Measurements from ENCODE around the gene HSD17B1.
"Not testable (repeated sequence)": the region's sequence is repeated elsewhere in the genome, so short reads cannot be mapped to it uniquely, and the experiment has no call there.

Gene HSD17B1, protein sequence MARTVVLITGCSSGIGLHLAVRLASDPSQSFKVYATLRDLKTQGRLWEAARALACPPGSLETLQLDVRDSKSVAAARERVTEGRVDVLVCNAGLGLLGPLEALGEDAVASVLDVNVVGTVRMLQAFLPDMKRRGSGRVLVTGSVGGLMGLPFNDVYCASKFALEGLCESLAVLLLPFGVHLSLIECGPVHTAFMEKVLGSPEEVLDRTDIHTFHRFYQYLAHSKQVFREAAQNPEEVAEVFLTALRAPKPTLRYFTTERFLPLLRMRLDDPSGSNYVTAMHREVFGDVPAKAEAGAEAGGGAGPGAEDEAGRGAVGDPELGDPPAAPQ

DNA sequence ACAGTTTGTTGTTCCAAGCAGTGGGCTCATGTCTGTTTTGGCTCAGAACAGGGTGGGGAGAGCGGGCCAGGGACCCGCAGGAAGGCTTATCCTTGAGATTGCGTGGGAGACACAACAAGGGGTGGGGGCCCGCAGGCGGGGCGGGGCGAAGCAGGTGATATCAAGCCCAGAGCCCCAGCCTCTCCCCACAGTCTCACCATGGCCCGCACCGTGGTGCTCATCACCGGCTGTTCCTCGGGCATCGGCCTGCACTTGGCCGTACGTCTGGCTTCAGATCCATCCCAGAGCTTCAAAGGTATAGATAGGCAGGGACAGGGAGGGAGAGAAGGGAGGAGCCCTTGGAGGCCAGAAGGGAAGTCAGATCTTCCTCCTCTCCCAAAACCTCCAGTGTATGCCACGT is at the start of gene HSD17B1:
HSD17B1 (plus strand) TSS at position 188 of the 400 bp plus-strand sequence; CDS start at position 199, 11 bp downstream.
- DNase-seq (ENCODE audit: low read depth in 2 of 2): not testable (repeated sequence)

DNA sequence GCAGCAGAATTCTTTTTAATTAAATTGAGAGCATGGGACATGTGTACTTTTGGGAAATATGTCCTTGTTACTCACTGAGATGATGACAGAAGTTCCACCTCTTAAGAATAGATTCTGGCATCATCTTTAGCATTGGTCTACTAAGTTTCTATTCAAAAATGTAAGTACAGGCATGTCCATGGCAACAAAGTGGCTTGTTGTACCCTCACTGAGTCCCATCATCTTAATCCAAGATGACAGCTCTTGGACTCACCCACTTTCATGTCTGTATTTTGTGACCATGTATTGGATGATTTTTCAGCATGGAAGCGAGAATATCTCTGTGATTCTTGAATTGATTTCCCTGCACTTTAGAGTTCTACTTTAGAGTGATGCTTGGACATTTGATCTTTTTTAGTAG is 49.8 kb upstream of the HSD17B1 start:
- no peak for DNase-seq (ENCODE audit: low read depth in 2 of 2)

DNA sequence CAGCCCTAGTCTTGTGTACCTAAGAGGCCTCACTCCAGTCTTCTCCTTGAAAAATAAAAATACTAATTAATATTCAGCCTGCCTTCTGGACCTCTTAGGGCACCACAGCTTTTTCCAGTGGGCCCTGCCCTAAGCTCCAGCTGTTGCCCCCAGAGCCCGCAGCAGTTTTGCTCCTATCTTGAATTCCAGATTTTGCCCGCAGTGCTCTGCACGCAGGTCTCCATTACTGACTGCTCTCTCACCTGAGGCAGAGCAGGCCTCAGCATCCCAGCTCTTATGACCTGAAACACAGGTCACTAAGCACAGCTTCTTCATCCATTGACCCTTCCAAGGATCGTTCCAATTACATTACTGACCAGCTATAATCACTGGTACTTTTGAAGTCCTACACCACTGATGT is 45.1 kb upstream of the HSD17B1 start:
- DNase-seq (ENCODE audit: low read depth in 2 of 2): no peak

DNA sequence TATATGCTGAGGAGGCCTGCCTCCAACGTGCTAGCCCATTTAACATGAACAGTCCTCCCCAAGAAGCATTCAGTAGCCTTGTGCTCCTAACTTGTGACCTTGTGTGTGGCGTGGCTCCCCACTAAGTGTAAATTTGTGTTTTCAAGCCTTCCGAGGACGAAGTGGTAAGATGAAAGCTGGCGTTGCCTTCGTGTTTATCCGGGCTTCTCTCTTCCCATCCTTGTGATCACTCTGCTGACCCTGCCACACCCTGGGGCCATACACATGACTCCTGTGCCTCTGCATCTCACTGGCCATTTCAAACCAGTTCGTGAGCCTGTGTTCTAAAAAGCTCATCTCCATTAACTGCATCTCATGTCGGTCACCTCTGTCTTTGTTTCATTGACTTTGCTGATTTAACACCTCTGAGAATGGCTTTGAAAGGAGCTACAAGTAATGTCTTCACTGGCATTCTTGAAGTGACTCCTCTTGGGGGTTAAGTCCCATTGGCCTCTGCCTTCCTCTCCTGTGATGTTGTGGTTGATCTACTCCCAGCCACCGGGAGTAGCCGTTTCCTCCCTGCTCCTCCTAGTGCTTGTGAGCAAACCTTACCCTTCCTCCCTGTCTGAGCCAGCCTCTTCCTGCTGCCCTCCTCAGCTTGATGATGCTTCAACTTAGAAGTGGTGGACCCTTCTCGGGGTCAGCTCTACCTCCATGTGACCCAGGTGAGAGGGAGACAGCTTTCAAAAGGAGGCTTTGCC is 44.1 kb upstream of the HSD17B1 start:
- no peak for DNase-seq (ENCODE audit: low read depth in 2 of 2)

DNA sequence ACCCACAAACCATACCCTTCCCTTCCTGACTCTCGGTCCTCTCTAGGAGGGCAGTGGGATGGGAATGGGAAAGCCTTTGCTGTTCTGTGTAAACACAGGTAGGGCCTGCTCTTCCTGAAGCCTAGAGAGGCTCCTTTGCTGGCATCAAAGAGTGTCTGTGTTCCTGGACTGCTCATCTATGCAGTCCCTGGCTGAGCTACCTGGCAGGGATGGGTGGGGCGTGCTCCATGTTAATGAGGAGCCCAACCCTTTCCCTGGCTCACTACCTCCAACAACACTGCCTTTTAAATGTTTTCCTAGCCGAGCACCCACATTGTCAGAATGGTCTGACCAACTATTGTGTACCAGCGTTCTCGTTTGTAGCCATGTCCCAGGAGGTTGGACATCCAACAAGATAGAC is 43.3 kb upstream of the HSD17B1 start:
- DNase-seq (ENCODE audit: low read depth in 2 of 2): no peak

DNA sequence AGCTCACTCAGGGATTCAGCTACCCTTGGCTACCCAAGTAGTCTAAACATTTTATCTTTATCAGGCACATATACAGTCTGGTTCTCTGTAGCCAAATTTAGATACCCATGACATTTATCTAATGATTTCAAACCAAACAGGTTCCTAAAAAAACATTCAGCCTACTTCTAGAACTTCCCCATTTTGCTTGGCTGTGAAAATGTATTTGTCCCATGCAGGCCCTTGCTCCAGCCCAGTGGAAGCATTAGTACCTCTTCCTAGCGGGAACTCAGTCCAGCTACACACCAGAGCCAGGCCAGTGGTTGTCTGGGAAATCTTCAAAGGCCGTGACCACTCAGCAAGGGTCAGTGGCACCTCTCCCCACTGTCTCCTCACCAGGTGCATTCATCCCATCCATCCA is 42.9 kb upstream of the HSD17B1 start:
- no peak for DNase-seq (ENCODE audit: low read depth in 2 of 2)

DNA sequence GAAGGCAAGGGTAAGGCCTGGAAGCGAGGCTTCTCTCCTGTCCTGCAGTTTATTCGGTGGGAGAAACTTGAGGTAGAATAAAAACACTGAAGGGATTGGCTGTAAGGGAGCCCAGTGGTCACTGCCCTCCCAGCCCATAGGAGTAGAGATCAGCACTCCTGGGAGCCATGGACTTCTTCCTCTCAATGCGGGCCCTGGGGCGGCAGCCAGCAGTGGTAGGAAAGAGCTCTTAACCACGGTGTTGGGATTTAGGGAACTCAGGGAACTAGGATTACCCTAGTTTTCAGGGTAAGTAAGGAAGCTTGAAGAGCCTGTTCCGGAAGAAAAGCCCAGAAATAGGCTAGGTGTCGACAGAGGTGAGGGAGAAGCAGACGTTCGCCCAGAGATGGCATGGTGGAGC is 40.5 kb upstream of the HSD17B1 start:
- no peak for DNase-seq (ENCODE audit: low read depth in 2 of 2)

DNA sequence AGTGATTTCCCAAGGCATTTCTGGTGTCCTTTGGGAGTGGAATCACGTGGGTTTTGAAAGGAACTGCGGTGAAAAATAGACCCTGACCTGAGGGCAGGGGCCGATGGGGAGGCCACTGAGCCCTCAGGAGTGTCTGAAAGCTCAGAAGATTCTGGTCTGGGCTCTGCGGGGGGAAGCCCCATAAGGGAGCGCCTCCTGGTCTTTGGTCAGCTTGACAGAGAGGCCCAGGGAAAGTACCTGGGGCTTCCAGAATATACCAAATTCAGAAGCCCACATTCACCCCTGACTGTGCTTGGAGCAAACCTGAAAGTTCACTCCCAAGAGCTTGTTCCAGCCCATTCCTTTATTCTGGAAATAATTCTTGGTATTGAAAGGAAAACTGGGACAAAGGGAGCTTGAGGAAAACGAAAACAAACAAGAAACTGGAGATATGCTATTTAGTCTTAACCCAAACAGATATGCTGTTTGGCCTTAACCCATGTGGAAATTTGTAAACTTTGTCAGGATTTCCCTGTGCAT is 39.9 kb upstream of the HSD17B1 start:
- no peak for DNase-seq (ENCODE audit: low read depth in 2 of 2)

DNA sequence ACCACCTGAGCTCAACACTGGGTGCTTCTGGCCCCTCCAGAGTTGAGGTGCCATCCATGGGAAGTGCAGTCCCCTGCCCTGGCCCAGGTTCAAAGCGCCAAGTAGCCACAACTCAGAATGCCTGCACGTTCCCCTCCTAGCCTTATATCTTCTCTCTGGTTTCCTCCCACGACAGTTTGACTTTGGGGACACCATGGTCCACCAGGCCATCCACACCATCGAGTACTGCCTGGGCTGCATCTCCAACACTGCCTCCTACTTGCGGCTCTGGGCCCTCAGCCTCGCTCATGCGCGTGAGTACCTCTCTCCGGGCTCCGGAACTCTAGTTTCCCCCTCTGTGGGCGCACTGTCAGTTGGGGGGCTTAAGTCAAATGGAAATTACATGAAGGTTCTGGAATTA is 39.0 kb upstream of the HSD17B1 start:
- no peak for DNase-seq (ENCODE audit: low read depth in 2 of 2)

DNA sequence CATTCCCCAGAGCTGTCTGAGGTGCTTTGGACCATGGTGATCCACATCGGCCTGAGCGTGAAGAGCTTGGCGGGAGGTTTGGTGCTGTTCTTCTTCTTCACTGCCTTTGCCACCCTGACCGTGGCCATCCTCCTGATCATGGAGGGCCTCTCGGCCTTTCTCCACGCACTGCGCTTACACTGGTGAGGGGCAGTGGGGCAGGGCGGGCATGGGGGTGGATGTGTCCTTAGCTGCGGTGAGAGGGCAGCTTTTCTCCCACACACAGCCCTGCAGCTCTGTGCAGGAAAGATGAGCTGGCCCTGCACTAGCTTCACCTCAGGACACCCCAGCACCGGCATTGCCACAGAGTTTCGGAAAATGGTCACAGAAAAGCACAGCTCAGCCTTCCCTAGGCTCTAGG is 38.4 kb upstream of the HSD17B1 start:
- DNase-seq (ENCODE audit: low read depth in 2 of 2): no peak

DNA sequence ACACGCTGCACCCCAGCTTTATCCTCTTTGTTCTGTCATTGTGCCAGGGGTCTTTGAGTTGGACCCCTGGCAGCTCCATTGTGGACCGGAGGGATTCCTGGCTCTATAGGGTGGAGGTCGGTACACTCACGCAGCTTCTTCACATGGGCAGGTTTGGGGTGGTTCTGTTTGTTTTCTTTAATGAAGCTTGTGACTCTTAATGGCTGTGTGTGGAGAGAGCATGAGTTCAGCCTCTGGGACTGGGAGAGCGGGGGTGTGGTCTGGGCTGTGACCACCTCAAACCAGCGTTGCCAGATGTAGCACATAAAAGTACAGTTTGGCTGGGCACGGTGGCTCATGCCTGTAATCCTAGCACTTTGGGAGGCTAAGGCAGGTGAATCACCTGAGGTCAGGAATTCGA is 37.9 kb upstream of the HSD17B1 start:
- DNase-seq (ENCODE audit: low read depth in 2 of 2): no peak

DNA sequence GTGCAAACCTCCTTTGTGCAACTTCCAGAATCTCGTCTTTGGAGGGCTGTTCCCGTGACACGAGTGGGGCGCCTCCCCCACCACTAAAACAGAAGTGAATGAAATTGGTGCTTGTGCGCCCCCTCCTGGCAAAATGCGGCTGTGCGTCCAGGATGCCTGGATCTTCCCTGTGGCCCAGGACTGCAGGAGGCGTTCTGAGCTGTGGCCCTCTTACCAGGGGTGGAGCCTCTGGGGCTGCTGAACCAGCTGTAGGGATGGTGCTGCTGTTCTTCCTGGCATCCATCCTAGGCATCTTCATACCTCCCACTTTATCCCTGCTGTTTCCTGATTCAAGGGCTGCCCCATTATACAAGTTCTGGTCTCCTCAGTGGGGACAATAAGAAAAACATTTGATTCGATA is 35.2 kb upstream of the HSD17B1 start:
- DNase-seq (ENCODE audit: low read depth in 2 of 2): peak; percentile 55 to 66

DNA sequence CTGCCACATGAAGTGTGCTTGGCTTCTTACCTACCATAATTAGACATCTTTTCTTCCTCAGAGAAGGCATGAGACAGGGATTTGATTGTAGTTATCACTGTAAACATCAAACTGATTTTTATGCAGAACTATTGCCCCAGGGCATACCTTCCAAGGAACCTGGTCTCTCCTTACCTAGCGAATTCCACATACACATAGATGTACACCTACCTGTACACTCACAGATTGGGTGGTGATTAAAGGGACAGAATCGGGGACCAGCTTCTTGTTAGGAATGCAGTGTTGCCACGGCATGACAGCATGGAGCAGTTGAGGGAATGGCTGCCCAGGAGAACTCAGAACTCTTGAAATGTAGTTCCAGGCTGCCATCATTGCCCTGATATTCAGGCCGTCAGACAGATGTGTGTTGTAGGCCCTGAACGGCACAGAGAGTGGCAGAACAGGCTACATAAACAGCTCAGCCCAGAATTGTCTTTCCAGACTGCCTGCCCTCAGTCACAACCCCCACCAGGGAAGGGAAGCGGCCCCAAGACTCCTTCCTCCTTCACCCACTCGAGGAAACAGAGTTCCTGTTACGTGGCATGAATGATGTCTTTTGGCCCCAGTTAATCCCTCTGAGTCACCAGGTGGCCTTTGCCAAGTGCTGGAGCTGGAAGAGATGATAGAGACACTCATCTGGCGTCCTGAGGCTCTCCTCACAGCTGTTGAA is 34.5 kb upstream of the HSD17B1 start:
- DNase-seq (ENCODE audit: low read depth in 2 of 2): no peak

DNA sequence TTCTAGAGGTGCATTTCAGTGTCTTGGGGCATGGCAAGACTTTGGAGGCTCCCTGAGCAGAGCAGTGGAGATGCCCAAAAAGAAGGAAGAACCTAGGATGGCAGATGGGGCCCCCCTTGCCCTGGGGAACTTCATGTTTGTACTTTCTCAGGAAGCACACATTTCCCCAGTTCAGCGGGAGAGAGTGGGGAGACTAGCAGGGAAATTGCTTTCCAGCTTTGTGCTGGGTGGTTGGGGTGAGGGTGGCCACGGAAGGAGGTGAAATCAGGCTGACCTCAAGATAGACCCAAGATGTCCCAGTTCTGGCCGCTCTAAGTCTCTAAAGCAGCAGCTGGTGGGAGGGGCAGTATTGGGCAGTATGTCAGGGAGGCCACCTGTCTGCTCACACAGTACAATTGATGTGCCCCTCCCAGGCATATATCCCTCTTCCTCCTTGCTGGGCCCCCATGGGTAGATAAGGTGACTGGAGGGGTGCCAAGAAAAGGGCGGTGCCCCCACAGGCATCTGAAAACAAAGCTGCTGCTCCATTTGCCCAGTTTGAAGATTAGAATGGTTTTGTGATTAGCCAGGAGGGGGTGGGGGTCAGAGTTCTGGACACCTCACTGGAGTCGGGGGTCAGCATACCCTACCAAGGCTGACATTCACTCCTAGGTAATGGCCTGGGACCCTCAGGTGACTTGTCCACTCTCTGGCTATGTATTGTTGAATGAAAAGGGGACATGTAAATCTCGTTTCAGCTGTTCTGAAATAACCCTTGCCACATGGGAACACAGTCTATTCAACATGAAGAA is 33.8 kb upstream of the HSD17B1 start:
- DNase-seq (ENCODE audit: low read depth in 2 of 2): no peak

DNA sequence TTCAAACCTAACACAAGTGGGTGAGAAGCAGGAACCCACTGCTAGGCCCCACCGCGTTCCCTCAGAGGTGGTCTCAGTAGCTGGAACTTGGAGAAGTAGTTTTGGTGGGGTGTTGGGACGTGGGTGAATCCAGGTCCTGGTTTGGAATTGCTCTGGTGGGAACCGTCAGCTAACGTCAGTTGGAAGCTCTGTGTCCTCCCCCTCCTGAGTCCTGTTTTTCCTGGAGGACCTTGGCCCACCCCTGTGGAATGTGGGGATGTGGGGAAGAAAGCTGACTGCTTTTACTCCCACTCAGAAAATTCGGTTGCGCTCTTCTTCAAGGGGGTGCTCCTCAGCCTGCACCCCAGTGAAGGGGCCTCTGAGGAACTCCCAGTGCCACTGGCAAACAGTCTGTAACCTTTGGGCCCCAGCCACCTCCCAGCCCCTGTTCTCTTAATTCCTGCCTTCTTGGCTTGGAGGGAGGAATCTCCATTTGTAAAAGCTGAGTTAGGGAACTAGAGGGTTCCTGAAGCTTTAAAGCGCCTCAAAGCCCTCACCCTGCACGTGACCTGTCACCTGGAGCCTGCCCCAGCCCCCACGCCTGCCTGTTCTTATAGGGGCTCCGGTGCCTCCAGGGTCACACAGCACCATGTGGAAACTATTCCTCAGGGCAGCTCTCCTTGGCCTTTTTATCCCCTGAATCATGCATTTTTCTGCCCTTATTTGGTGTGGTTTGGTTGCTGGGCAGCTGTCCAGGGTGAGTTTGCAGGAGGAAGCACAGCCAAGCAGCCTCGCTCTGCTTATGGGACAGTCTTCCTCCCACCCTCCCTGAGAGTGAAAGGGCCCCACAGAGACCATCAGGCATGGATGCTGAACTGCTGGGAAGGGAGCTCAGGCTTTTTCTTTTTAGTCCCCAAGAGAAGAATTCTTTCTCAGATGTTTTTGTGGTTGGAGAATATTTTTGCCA is 32.9 kb upstream of the HSD17B1 start:
- no peak for DNase-seq (ENCODE audit: low read depth in 2 of 2)

DNA sequence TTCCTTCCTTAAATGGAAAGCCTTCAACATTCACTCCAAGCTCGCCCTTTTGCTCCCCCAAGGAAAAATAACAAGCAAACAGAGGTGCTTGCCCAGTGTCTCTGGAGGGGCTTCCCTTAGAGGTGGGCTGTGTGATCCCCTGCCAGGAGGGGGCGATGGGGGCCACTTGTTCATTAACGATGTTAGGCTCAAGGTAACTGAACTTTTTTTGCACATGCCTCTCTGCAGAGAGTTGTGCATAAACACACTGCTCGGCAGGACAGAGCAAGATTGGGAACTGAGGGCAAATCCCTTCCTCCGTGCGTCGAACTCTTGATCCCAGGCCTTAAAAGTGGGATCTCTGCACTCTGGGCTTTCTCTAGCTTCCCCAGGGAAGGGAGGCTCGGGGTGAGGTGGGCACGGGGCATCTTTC is 32.2 kb upstream of the HSD17B1 start:
- no peak for DNase-seq (ENCODE audit: low read depth in 2 of 2)

DNA sequence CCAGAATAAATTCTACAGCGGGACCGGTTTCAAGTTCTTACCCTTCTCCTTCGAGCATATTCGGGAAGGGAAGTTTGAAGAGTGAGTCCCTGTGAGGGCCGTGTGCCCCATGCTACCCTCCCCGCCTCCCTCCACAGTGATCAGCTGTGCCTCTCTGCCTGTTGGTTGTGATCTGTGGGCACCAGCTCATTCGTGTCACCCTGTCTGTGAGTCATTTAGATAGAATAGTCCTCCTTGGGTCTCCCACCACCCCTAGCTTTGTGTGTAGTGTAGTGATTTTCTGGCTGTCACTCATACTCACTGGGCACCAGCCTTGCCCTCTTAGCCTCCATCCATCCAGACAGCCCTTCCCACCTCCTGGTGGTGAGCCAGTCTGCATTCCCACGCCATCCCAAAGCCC is 31.7 kb upstream of the HSD17B1 start:
- no peak for DNase-seq (ENCODE audit: low read depth in 2 of 2)

DNA sequence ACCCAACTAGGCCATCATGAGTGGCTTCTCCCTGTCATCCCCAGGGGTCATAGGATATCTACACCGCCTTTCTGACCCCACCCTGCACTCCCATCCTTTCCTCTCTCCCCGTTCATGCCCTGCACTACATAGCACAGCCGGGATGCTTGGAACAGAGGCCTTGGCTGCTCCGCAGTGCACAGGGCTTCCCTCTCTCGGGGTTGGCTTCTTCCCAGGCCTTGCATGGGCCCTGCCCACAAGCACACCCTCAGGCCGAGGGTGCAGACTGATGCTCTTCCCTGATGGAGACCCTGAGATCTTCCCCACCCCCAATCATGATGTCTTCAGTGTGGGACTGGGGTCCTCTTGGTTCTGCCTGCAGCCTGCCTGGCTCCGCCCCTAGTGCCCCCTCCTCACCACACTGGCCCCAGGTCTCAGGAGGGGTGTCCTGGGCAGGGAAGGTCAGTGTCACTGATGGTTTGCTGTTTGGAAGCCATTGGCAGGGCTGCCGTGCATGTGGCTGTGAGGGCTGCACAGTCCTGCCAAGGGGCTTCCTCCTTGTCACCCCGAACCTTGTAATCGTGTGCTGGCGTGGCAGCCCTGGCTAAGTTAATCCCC is 31.0 kb upstream of the HSD17B1 start:
- no peak for DNase-seq (ENCODE audit: low read depth in 2 of 2)

DNA sequence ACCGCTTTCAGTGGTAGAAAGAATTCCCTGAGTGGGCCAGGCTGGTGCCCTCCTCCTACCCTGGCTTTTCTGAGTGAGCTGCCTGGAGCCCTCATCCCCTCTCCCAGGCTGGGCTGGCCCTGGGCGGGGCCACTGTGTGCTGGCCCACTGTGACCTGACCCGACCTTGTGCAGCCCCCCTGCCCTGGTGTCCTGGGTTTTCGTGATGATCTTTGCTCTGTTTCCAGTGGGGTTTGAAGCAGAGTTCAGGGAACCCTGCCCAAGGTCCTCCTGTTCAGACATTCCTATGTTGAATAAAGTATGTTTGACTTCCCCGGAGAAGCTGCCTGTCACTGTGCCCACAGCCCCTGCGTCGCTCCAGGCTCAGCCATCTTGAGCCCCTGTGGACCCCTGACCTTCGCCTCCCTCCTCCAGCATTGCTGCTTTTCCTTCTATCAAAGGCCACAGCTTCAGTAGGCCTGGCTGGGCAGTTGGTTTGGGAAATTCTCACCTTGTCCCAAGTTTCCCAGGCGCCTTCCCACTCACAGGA is 30.4 kb upstream of the HSD17B1 start:
- DNase-seq (ENCODE audit: low read depth in 2 of 2): no peak

DNA sequence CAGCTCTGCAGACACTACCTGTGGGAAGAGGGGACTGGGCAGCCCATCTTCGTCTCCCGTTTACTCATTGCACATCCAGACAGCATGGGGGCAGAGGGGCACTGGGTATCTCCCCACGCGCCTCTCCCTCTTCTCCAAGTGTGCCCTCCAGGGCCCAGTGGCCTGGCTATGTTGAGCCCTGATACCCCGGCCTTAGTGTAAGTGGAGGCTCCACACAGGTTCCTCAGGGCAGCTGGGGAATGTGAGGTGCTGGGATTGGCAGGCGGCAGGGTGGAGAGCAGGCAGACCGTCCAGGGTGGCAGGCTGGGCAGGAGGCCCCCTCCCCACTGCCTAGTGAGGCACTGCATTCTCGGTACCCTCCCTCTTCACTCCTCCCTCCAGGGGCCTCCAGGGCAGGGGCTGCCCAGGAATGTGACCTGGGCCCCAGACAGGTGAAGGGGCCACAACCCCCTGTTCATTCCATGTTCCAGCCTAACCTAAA is 29.9 kb upstream of the HSD17B1 start:
- no peak for DNase-seq (ENCODE audit: low read depth in 2 of 2)
